GM21515 (cell line): ENCODE data around the gene ERC2.
"Not testable (repeated sequence)": the region's sequence is repeated elsewhere in the genome, so short reads cannot be mapped to it uniquely, and the experiment has no call there.

Experiments
- ATAC-seq: cut with Tn5 transposase; IDR thresholded peaks from one replicate; pipeline ENCODE4 v1.9.1; 2021; ENCODE audit not compliant: unreplicated experiment

Gene ERC2

DNA sequence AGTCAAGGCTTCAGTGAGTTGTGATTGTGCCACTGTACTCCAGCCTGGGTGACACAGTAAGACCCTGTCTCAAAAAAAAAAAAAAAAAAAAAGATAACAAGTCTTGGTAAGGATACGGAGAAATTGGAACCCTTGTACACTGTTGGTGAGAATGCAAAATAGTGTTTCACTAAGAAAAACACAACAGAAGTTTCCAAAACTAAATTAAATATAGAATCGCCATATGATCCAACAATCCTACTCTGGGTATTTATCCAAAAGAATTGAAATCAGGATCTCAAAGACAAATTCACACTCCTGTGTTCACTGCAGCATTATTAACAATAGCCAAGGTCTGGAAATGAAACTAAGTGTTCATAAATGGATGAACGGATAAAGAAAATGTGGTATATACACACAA lies 149.4 kb downstream of the ERC2 start:
- ATAC-seq, result no peak

DNA sequence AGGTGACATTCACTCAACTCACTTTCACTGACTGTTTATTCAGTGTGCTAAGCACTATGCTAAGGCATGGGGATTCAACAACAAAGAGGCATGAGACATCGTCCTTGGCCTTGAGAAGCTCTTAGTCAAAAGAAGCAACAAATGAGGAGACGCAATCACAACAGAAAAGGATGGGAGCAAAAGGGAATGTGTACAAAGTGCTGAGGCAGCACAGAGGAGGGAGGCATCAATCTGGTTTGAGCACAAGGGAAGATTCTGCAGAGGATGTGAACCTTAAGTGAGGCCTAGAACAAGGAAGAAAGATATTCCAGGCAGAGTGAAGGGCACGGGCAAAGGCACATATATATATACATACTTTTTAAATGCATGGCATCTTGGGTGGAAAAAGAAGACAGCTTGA lies 151.3 kb downstream of the ERC2 start:
- no peak for ATAC-seq

DNA sequence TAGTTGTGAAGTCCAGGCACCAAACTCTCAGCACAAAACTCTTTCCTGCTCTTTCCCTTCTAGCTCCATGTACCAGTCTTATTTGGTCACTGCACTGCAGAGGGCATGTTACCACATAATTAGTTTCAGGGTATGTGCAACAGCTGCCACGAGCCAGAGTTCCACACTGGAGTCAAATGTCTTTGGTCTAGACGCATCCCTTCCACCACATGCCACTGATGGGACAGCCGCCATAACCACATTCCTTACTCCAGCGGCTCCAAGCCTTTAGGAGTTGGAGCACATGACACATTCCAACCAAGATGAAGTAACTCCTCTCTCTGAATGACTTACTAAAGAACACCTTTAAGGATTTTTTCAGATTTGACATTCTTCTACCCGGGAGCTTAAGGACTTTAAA lies 153.4 kb downstream of the ERC2 start:
- no peak for ATAC-seq

DNA sequence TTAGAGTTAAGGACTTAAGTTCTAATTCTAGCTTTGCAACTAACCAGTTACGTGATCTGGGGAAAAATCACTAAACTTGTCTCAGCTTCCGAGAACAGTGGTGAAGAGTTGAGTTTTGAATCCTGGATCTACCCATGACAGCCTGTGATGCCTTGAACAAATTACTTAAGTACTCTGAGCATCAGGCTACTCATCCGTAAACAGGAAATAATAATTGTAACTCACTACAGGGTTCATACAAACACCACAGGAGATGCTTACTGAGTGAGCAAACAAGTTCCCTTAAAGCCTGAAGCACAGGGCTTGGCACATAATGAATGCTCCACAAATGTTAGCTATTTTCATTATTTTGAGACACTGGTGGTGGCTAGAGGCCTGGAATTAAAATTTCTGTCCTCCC lies 158.8 kb downstream of the ERC2 start:
- no peak for ATAC-seq

DNA sequence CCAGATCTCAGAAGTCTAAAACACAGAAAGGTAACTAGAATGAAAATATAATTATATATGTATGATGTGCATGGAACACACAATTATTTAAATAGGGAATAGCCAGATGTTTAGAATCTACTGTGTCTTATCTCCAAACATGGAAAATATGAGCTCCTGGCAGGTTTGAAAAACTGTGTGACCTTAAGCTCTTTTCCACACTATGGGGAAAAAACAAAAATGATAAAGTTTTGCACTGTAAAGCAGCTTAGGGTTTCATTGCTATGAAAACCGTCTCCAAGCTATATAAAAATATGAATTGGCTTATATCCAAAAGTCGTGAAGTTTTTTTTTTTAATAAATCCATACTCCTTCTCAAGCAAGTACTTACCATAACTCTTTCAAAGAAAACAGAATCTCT lies 159.8 kb downstream of the ERC2 start:
- ATAC-seq, result no peak

DNA sequence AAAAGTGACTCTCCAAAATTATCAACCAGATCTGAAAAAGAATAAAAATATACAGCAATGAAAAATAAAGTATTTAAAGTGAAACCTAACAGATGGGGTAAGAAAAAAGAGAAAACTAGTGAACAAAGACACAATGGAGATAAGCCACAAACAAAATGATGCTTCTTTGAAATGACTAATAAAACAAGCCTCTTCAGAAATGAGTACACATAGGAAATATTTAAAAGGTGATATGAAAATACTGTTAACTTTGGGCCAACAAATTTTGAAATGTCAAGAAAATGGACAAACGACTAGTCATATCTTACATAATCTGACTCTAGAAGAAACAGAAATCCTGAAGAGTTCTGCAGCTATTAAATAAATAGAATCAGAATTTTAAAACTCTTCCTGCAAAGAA lies 164.2 kb downstream of the ERC2 start:
- no peak for ATAC-seq

DNA sequence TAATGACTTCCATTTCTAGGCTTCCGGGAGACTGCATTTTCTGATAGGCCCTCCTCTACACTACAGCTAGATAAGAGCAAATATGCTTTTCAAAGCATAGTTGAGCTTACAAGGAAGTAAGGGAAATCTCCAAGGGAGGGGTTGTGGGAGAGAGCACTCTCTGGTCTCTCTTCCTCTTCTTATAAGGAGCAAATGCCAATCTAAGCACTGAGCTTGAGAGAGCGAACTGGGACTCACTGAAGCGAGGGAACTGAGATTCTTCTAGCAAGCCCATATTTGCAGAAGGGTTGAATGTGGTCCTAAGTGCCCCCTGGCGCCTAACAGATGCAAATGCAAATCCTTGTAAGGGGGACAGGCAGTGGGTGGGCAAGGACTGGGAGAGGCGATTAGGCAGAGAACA lies 164.8 kb downstream of the ERC2 start:
- peak; percentile 88 for ATAC-seq

DNA sequence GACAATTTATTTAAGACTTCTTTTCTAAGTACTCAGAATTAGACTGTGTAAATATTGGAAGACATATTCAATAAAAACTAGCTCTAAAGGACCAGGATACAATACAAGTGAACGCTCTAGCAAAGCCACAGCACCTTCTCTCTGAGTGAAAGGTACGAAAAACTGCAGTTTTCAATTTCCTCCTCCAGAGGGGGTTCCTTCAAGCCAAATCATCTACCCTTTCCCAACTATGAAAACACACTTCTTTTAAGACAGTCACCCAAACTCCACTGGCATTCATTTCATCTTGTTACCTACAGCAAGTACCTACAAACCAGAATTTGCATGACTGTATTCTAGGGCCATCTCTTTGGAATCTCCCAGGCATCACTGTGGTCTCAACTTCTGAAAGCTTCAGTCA lies 165.8 kb downstream of the ERC2 start:
- ATAC-seq, result no peak

DNA sequence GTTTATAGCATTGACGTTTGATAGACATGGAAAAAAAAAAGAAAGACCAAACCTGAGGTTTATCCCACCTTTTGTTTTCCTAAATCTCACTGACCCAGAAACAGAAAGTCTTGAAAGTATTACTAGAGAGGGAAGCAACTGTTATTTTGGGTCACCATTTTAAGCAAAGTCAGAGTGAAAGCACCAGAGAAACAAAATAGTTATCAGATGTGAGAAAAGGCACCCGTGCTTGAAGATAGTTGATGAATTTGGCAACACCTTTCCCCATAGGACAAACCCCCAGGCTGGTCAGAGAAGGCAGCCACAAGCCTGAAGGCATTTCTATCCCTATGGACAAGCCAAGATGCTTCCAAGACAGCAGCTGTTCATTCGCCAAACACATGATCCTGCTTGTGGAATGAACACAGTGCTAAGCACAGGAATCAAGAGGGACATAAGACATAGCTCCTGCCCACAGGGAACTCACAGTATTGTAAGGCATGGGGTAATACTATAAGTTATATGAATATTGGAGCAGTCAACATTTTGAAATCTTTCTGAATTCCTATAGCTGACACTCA lies 170.9 kb downstream of the ERC2 start:
- ATAC-seq, result no peak

DNA sequence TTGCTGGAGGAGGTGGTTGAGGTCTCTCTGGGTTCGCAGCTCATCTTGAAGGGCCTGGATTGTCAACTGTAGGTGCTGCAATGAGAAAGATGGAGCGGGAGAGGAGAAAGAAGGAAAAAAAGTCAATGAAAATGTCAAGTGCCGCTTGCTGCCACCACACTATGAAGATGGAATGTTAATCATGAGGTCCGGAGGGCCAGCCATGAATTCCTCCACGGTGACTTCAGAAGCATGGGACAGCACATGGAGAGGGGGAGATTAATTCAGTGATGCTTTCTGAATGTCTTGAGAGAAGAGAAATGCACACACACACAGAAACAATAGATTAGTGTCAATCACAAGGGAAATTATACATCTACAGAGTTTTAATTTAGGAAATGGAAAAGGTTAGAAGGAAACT lies 171.9 kb downstream of the ERC2 start:
- ATAC-seq, result no peak

DNA sequence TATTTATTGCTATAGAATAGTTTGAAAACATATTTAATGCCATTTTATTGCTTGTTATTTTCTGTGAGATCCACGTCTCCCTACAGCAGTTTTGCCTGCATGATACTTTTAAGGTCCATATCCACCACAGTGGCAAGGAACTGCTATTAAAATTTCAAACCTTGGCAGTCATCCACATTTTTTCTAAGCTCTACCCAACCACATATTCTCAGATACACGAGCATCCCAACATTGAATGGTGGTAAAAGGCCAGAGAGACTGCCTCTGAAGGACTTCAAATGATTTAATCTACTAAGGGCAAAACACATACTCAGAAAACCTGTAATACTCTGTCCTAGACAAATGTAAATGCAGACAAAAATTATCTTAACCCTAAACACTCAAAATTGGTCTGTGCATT lies 173.1 kb downstream of the ERC2 start:
- ATAC-seq, result no peak

DNA sequence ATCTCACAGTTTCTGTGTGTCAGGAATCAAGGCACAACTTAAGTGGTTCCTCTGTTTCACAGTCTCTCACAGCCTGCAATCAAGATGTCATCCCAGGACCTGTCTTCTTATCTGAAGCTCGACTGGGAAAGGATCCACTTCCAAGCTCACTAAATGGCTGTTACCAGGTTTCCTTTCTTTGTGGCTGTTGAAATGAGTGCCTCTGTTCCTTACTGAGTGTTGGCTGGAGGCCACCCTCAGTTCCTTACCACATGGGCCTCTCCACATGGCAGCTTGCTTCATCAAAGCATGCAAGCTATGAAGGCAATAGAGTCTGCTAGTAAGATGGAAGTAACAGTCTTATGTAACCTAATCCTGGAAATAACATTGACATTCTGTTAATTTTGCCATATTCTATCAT lies 174.0 kb downstream of the ERC2 start:
- no peak for ATAC-seq

DNA sequence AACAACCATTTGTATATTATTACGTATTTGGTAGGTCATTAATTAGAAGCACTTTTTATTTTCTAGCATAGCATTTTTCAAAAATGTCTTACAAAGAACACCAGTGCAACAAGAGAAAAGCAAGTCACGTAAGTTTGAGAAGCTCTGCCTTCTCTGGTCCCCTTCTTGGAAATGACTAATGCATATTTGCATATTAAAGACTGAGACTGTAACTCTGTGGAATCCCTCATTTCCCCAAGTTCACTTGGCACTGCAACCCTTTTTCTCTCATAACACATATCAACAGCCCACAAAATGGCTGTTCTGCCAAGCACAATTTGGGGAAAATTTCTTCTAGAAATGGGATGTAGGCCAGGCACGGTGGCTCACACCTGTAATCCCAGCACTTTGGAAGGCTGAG lies 176.3 kb downstream of the ERC2 start:
- ATAC-seq, result peak; percentile 51

DNA sequence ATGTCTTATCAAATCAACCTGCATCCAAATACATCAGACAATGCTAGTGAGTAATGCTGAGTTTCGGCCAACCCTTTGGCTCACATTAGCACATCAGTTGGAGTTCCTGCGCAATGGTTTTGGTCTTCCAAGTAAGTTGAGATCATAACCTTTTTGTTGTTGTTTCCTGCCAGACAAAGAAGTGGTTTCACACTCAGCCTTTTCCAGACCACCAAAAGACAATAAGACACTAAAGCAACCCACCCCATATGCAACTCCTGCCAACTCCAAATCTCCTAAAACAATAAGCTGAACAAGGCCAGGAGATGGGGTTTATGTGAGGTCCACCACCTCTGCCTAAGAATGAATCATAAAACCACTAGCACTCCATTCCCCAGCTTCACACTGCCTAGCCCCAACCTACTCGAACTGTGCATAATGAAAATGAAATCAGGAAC lies 177.0 kb downstream of the ERC2 start:
- ATAC-seq, result peak; percentile 68

DNA sequence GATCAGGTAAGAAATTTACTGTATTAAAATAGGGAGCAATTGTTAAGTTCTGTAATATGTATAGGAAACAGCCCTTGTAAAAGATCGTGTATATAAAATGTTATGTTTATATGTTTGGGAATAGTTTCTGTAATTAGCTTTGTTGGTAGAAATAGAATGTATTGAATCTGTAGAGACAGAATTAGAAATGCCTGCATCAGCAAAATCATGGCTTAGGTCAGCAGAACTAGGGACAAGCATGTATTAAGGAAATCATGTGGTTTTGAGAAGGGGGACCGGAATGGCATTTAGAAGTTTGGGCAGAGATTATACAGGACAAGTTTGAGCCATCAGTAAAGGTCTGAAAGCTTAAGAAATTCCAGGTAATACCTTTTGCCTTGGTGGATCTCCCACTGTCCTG lies 177.9 kb downstream of the ERC2 start:
- ATAC-seq, result no peak

DNA sequence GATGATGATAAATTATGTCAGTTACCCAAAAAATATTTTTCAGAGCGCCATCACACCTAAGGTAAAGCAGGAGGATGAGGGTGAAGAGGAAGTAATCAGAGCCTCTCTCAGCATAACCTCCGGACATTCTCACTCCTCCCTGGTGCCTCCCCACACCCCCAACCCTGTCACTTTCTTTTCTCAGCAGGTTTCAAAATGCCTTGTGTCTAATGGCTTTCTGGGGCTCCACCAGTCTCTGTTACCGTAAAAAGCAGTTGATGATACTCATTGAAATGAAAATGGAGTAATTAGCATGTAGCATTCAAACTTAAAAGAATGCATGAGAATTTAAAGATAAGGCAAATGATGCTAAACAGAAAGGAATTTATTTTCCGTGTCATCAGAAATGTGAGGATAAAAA lies 180.0 kb downstream of the ERC2 start:
- no peak for ATAC-seq

DNA sequence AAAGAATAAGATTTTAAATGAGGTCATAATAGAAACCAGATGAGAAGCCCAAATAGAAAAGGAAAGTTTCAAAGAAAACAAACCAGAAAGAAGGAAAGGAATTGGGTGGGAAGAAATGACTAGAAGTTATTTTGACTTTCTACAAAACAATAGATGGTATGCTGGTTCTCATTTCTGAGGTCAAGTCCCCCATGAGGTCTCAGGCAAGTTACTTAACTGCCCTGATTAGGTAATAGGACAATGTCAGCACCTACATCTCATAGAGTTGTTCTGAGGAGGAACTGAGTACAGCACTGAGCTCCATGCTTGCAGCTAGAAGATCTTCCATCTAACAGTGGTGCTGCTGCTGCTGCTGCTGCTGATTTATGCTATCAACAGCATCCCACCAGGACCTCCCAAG lies 185.9 kb downstream of the ERC2 start:
- no peak for ATAC-seq

DNA sequence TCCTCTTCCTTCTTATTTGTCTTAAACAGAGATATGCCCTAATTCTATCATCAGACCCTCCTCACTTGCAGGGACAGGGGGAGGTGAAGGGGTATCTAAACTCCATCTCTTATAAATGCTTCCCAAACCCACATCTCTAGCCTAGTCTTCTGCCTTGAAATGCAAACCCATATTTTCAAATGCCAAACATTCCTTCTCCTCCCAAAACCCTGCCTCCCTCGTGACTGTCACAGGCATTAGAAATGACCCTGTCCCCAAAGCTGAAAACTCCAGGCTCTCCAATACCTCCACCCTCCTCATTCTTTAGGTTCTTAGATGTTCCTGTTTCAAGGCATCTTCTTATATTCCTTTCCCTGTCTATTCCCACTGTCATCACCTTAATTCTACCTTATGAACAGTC lies 191.0 kb downstream of the ERC2 start:
- ATAC-seq, result no peak

DNA sequence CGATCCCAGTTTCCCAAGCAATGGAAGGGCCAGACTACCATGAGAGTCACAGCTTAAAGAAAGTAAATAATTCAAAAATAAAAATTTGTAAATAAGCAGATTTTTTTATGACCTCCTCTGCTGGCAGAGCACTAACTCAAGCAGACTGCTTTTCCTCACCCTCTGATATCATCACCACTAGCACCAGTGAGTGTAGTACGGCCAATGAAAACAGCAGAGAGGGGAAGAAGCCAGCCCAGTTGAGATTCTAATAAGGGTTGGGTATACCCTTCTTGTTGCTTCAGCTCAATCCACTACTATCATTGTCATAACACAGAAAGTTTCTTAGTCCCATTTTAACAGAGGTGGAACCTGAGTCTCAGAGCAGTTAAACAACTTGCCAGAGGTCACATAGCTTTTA lies 193.1 kb downstream of the ERC2 start:
- no peak for ATAC-seq

DNA sequence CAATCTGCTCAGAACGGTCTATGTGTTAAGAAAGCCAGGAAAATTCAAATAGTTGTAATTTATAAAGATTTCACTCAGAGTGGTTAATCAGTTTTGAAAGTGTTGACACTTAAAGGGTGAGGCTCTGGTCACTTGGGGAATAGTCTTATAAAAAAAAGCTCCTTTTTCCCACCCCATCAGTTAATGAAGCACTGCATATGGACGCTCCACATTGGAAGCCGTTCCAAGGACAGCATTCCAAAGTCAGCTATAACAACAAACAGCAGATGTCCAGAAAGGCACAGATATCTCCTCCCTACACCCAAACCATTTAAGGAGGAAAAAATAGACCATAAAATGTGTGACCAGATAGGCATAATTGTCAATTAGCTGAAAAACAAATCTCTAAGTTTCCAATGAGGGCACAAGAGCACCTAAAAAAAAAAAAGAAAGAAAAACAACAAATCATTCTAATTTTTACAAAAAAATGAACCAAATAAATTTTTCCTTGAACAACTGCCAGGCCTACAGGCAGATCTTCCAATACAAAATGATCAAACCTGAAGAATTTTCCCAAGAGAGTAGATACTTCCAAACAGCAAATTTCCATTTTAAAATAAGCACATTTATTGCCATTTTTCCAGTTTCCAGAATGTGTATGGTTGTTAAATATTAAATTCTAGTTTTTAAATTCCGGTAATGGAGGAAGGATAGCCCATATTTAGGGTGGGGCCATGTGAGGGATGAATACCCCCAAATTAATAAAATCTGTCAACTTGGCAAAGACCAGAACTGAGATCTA lies 198.3 kb downstream of the ERC2 start:
- no peak for ATAC-seq

DNA sequence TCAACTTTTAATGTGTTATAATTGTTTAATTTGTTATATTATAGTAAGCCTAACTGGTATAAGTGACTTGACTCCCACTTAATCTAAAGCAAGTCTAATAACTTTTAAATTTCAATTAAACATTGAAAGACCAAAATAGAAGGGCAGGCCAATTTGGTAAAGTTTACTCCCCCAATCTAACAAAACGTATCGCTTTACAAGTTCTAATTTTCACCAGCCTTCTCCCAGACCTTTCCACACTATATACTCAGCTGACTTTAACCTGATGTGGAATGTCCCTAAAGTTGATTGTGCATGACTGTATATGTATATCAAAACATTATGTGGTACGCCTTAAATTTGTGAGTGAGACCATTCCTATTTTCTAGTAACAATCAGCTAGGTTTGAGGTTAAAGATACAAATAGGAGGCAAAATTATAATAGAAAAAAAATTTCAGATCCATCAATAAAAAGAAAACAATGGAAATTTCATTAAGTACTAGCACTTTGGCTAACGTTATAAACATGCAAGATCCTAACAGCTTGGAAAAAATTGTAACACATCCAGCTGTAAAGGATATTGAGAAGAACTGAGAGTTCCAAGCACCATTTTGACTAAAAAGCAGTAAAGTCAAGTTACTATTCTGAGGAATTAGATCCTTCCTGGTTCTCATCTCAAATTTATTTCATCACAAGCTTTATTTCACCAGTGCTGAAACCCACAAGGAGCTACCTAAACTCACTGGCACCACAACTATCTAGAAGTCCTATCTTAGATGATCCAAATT lies 199.5 kb downstream of the ERC2 start:
- no peak for ATAC-seq

DNA sequence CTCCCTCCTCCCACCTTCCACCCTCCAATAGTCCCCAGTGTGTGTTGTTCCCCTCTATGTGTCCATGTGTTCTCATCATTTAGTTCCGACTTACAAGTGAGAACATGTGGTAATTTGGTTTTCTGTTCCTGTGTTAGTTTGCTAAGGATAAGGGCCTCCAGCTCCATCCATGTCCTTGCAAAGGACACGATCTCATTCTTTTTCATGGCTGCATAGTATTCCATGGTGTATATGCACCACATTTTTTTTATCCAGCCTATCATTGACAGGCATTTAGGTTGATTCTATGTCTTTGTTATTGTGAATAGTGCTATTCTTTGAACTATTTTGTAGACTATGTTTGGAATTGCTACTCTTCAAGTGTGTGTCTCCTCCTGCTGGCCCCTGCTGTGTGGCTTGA lies 206.4 kb downstream of the ERC2 start:
- ATAC-seq, result not testable (repeated sequence)
